ENCODE measurements around the gene STAT4. TPM values are rescaled to one million over a fixed set of nuclear protein-coding genes. Genes with fewer than 3 reads are reported as not detected.

Gene STAT4
- total and polyA plus RNA-seq, 11 donors: 0.32 to 21.5 (median 1.9) TPM

DNA sequence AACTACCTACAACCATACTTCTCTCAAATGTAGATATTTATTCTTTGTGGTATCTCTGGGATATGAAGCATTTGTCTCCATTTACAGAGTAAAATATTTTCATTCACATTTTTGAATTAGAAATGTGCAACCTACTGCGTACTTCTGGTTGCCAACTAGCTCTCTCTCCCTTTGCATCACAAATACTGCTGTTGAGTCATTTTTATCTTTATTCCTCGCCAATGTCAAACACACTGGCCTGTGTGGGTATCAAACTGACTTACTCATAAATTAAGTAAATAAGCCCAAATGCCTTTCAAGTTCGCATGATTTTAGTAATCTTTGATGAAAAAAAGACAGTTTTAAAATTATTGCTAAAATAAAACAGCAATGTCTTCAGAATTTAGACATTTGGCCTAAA lies 67.3 kb downstream of the STAT4 start:
- H3K9me3 ChIP-seq: peaks cover 0 to 9% (median 0%) of the 10 kb centered on the region in 12 donors
- ATAC-seq (no peak), DNase-seq (no peak)
- H3K36me3 ChIP-seq: no peaks in the 10 kb centered on the region
- 94 to 99% (median 95%) methylated on average over 3 of the region's 3 CpGs for WGBS, 4 donors
- H3K27ac ChIP-seq: no peak overlapping the region
- intact Hi-C loops (cut with DNase I): no loop called here
- TF ChIP-seq, protein P1, sequence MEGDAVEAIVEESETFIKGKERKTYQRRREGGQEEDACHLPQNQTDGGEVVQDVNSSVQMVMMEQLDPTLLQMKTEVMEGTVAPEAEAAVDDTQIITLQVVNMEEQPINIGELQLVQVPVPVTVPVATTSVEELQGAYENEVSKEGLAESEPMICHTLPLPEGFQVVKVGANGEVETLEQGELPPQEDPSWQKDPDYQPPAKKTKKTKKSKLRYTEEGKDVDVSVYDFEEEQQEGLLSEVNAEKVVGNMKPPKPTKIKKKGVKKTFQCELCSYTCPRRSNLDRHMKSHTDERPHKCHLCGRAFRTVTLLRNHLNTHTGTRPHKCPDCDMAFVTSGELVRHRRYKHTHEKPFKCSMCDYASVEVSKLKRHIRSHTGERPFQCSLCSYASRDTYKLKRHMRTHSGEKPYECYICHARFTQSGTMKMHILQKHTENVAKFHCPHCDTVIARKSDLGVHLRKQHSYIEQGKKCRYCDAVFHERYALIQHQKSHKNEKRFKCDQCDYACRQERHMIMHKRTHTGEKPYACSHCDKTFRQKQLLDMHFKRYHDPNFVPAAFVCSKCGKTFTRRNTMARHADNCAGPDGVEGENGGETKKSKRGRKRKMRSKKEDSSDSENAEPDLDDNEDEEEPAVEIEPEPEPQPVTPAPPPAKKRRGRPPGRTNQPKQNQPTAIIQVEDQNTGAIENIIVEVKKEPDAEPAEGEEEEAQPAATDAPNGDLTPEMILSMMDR (IDR thresholded peaks at IDR 0.05): no peak
- TF ChIP-seq POLR2A (IDR thresholded peaks at IDR 0.05): no peak
- no peaks in the 10 kb centered on the region for H3K27me3 ChIP-seq
- no peaks in the 10 kb centered on the region for H3K4me1 ChIP-seq
- H3K4me3 ChIP-seq: no peak overlapping the region

DNA sequence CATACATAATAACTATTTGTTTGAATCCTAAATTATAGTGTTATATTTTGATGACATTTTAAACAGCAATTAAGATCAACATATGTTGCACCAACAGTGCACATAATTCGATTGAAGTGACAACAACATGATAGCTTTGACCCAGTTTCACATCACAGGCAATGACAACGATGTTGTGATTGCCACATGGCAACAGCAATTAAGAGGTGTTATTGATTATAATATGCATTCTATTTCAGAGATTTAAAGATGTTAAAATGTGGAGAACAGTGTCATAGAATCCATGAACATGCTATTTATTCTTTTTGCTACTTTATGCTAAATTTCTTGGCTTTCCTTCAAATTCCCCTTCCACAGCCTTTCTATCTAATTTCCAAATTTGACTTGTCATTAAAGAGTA lies 68.5 kb downstream of the STAT4 start:
- ATAC-seq: no peak
- WGBS, 4 donors: 82 to 88% (median 85%) methylated on average over 2 of the region's 2 CpGs
- intact Hi-C loops (cut with DNase I): no loop called here

DNA sequence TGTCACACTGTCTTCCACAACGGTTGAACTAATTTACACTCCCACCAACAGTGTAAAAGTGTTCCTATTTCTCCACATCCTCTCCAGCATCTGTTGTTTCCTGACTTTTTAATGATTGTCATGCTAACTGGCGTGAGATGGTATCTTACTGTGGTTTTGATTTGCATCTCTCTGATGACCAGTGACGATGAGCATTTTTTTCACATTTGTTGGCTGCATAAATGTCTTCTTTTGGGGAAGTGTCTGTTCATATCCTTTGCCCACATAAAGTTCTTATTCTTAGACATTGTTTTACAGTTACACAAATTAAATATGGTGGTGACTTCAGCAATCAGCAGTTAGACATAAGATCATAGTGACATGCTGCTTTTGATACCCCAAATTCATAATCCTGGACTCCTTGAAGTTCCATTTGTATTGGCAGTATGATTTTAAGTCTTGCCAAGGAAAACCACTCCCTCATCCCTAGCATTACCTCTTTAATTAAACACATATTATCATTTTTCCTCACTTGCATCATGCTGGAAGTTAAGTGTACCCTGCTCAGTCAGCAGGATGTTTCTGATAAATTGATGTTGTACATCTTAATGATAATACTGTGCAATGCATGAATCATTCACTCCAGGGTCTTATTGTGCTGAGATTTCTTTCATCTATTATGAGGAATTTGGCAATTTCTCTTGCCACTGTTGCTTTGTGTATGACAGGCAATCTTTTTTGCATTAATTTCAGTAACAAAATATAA lies 69.2 kb downstream of the STAT4 start:
- Histone ChIP-seq H3K27ac (no peak overlapping the region), H3K36me3 (no peaks in the 10 kb centered on the region), H3K4me3 (no peak overlapping the region), H3K4me1 (no peaks in the 10 kb centered on the region), H3K9me3 (peaks cover 0 to 9% (median 0%) of the 10 kb centered on the region in 12 donors), H3K27me3 (no peaks in the 10 kb centered on the region)
- DNase-seq: no peak
- WGBS, 4 donors: 61 to 71% (median 68%) methylated on average over 3 of the region's 3 CpGs
- TF ChIP-seq POLR2A (IDR thresholded peaks at IDR 0.05): no peak
- TF ChIP-seq, protein P1 (IDR thresholded peaks at IDR 0.05): no peak
- no peak for ATAC-seq
- intact Hi-C loops (cut with DNase I): no loop called here

More for the DNA sequence above, 68.5 kb downstream of the STAT4 start:
- no peak for DNase-seq
- no peaks in the 10 kb centered on the region for H3K4me1 ChIP-seq
- no peak overlapping the region for H3K4me3 ChIP-seq
- peaks cover 0 to 9% (median 0%) of the 10 kb centered on the region in 12 donors for H3K9me3 ChIP-seq
- TF ChIP-seq, protein P1 (IDR thresholded peaks at IDR 0.05): no peak
- TF ChIP-seq POLR2A (IDR thresholded peaks at IDR 0.05): no peak
- no peaks in the 10 kb centered on the region for H3K36me3 ChIP-seq
- no peak overlapping the region for H3K27ac ChIP-seq
- no peaks in the 10 kb centered on the region for H3K27me3 ChIP-seq

DNA sequence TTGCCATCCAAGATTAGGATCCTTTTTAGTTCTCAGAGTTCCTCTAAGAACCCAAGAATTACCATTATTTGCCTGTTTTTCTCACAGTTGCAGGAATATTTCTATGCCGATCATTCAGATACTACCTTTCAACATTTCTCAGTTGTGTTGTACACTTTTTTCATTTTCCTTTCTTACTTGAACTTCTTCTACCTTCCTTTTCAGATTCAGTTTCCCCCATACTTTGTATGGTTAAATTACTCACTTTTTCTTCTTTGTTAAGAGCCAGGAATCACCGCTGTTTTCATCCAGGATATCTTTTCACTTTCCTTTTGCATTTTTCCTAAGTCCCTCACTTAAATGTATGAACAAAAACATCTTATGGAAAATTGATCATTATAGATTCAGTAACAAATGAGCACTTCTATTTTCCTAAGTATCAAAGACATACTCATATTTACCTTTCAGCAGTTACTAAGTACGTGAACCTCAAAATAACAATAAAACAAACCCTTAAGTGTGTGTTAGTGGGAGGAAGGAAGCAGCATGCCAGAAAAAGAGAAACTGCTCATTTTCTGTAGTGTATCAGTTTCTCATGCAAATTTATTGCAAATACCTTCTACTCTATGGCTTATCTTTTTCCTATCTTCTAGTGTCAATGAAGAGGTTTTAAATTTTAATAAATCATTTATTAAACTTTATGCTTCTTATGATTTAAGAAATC lies 72.5 kb downstream of the STAT4 start:
- Histone ChIP-seq H3K36me3 (no peaks in the 10 kb centered on the region), H3K27me3 (no peaks in the 10 kb centered on the region), H3K4me1 (no peaks in the 10 kb centered on the region), H3K9me3 (peaks cover 0 to 5% (median 0%) of the 10 kb centered on the region in 12 donors), H3K27ac (no peak overlapping the region), H3K4me3 (no peak overlapping the region)
- ATAC-seq (no peak), DNase-seq (no peak)
- 72 to 78% (median 74%) methylated on average over 3 of the region's 3 CpGs for WGBS, 4 donors
- intact Hi-C loops (cut with DNase I): no loop called here
- no peak for TF ChIP-seq POLR2A (IDR thresholded peaks at IDR 0.05)
- TF ChIP-seq, protein P1 (IDR thresholded peaks at IDR 0.05): no peak

Data from heart left ventricle (tissue), 16 donors.